Smooth muscle cell (in vitro differentiated cells): ENCODE results near the gene NAA15. TPM values are rescaled to one million over a fixed set of nuclear protein-coding genes. Genes with fewer than 3 reads are reported as not detected.

ENCODE experiments used
- DNase-seq: peaks from one replicate; lab custom pipeline; 2025; ENCODE audit not compliant: unreplicated experiment; lab: John Stamatoyannopoulos, UW
- H2AFZ ChIP-seq: fragments of 200-600 bp; sonication (generic); 2 replicates; pipeline ENCODE4 v1.6.0; 2016; ENCODE audit warnings: antibody characterized with exemption, low read depth, mild to moderate bottlenecking
- H3F3A ChIP-seq: fragments of 200-600 bp; sonication (generic); 2 replicates; pipeline ENCODE4 v1.6.0; 2017; ENCODE audit warnings: antibody characterized with exemption, low read depth
- H3K27ac ChIP-seq: fragments of 200-600 bp; sonication (generic); 2 replicates; pipeline ENCODE4 v1.5.1; 2016; ENCODE audit warnings: low read depth, mild to moderate bottlenecking
- H3K27me3 ChIP-seq: fragments of 200-600 bp; sonication (generic); 2 replicates; pipeline ENCODE4 v1.6.1; 2016; ENCODE audit warnings: low read depth, mild to moderate bottlenecking
- H3K36me3 ChIP-seq: fragments of 200-600 bp; sonication (generic); 2 replicates; pipeline ENCODE4 v1.5.1; 2016; ENCODE audit warnings: low read depth
- H3K4me1 ChIP-seq: fragments of 200-600 bp; sonication (generic); 2 replicates; pipeline ENCODE4 v1.5.1; 2016; ENCODE audit warnings: low read depth
- H3K4me2 ChIP-seq: fragments of 200-600 bp; sonication (generic); 2 replicates; pipeline ENCODE4 v1.6.0; 2016; ENCODE audit warnings: mild to moderate bottlenecking
- H3K4me3 ChIP-seq: fragments of 200-600 bp; sonication (generic); 2 replicates; pipeline ENCODE4 v1.5.1; 2016; ENCODE audit warnings: mild to moderate bottlenecking
- H3K79me2 ChIP-seq: fragments of 200-600 bp; sonication (generic); 2 replicates; pipeline ENCODE4 v1.6.0; 2016; ENCODE audit warnings: low read depth, mild to moderate bottlenecking
- H3K9ac ChIP-seq: fragments of 200-600 bp; sonication (generic); 2 replicates; pipeline ENCODE4 v1.6.0; 2016; ENCODE audit warnings: low read depth
- H3K9me3 ChIP-seq: fragments of 200-600 bp; sonication (generic); replicated peaks from 2 replicates; pipeline ENCODE4 v1.5.1; 2016; ENCODE audit warnings: low read depth
- H4K20me1 ChIP-seq: fragments of 200-600 bp; sonication (generic); 2 replicates; pipeline ENCODE4 v1.6.0; 2016; ENCODE audit warnings: low read depth
- WGBS: methylation state at CpG from one replicate; pipeline ENCODE4 v1.1.7; 2016; ENCODE audit warnings: low lambda C conversion rate; 5-methylcytosine and 5-hydroxymethylcytosine counted together
- polyA plus RNA-seq: library from polyadenylated mRNA; unstranded; fragments of >200 nt; fragmentation: Nextera tagmentation; extraction: Ambion mirVana; gene quantifications from 2 replicates; pipeline ENCODE4 v1.2.1, GENCODE V29; 2016
- total RNA-seq: library from RNA; depleted of rRNA; stranded (reverse); fragments of >200 nt; gene quantifications from 2 replicates; pipeline ENCODE4 v1.2.3, GENCODE V29; 2014
- TF ChIP-seq, protein P1 (sequence below): fragments of 200-600 bp; sonication (generic); IDR thresholded peaks from 2 replicates; pipeline ENCODE4 v1.5.1; 2017; ENCODE audit warnings: borderline replicate concordance, mild to moderate bottlenecking, antibody characterized with exemption; ENCODE audit not compliant: insufficient read depth, poor library complexity, severe bottlenecking

NAA15 gene
- total and polyA plus RNA-seq, 2 experiments from 2014 or later, result 21.7 to 27.0 TPM

DNA sequence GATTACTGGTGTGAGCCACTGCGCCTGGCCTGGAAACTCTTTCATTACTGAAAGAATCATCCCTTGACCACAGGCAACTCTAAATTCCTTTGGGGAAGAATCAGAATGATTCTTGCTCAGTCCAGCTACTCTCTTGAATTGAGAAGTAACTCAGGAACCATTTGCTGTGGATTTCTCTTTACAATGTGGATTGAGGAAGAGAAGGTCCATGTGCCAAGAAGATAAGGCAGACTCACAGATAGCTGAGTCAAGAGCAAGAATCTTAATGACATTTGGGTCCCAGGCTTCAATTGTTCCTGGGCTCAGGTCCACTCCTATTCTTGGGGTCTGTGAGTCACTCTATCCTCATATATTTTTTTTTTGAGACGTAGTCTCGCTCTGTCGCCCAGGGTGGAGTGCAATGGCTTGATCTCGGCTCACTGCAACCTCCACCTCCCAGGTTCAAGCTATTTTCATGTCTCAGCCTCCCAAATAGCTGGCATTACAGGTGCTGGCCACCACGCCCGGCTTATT is 15.1 kb upstream of the NAA15 start:
- Histone ChIP-seq H3K4me3 (no peak overlapping the region), H3K4me2 (no peak overlapping the region), H3K9ac (no peak overlapping the region), H3K27ac (no peak overlapping the region), H3K27me3 (no peaks in the 10 kb centered on the region), H3K36me3 (no peaks in the 10 kb centered on the region), H4K20me1 (no peaks in the 10 kb centered on the region), H3F3A (no peaks in the 10 kb centered on the region), H3K4me1 (no peaks in the 10 kb centered on the region), H2AFZ (no peak overlapping the region), H3K9me3 (no peaks in the 10 kb centered on the region), H3K79me2 (no peaks in the 10 kb centered on the region)
- TF ChIP-seq, protein P1, sequence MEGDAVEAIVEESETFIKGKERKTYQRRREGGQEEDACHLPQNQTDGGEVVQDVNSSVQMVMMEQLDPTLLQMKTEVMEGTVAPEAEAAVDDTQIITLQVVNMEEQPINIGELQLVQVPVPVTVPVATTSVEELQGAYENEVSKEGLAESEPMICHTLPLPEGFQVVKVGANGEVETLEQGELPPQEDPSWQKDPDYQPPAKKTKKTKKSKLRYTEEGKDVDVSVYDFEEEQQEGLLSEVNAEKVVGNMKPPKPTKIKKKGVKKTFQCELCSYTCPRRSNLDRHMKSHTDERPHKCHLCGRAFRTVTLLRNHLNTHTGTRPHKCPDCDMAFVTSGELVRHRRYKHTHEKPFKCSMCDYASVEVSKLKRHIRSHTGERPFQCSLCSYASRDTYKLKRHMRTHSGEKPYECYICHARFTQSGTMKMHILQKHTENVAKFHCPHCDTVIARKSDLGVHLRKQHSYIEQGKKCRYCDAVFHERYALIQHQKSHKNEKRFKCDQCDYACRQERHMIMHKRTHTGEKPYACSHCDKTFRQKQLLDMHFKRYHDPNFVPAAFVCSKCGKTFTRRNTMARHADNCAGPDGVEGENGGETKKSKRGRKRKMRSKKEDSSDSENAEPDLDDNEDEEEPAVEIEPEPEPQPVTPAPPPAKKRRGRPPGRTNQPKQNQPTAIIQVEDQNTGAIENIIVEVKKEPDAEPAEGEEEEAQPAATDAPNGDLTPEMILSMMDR, result no peak
- WGBS, result 97% methylated on average over 7 of the region's 7 CpGs
- no peak for DNase-seq

DNA sequence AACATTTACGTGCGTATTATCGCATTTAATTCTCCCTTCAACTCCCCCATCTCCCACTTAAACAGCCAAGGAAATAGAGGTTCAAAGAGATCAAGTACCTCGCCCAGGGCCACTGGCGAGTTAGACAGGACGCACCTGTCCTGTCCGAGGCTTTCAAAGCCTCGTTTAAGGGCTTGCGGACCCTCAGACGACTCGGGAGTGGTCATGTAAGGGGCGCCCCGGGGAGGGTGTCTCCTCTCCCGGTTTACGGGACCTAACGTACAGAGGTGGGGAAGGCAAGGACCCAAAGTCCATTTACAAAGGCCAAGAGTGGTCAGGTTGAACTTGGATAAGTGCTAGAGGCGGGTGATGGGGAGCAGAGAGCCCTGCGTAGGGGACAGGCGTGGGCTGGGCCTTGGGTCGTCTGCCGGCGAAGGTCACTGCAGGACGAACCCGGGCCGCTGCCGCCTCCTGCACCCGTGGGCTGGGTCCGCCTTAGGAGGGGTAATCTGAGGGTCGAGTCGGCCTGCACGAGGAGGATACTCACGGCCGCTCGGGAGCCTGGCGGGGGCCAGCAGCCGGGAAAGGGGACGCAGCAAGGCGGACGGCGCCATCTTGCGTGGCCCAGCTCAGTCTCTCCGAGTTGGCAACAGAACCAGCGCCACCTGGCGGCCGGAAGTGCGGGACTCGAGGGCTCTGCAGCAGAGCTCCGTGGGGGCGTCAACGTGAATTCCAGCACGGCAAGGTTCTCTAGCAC is 5.9 kb upstream of the NAA15 start:
- TF ChIP-seq, protein P1, result peak; percentile 97
- peak; percentile 92 for DNase-seq
- Histone ChIP-seq H3K4me2 (peak overlapping the region; percentile 99), H3K79me2 (peaks cover 17% of the 10 kb centered on the region), H3K27ac (peak overlapping the region; percentile 53), H3K4me3 (peak overlapping the region; percentile 95), H3K27me3 (no peaks in the 10 kb centered on the region), H3K4me1 (peaks cover 19% of the 10 kb centered on the region), H3K9ac (peak overlapping the region; percentile 87), H3K36me3 (no peaks in the 10 kb centered on the region), H4K20me1 (no peaks in the 10 kb centered on the region), H2AFZ (peak overlapping the region; percentile 100), H3K9me3 (no peaks in the 10 kb centered on the region), H3F3A (peaks cover 8% of the 10 kb centered on the region)
- 5% methylated on average over 50 of the region's 51 CpGs for WGBS

DNA sequence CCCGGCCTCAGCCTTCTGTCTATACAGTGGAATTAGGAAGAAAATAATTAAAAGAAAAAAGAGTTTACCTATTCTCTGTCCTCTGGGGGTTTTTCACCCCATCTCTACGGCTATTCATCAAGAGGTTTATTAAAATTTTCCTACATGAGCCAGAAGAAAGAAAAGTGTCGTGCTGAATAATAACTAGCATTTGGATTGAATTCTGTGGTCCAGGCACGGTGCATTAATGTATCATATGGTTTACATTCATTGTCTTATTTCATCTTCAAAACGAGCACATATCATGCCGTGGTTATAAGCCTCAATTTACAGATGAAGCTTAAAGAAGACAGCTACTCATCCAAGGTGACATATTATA is 5.4 kb upstream of the NAA15 start:
- TF ChIP-seq, protein P1, result no peak
- no peak for DNase-seq
- H3K4me2 ChIP-seq, result peak overlapping the region; percentile 99
- no peaks in the 10 kb centered on the region for H3K9me3 ChIP-seq
- peaks cover 14% of the 10 kb centered on the region for H3F3A ChIP-seq
- no peaks in the 10 kb centered on the region for H4K20me1 ChIP-seq
- peak overlapping the region; percentile 87 for H3K9ac ChIP-seq
- 39% methylated on average over 6 of the region's 6 CpGs for WGBS
- H3K4me3 ChIP-seq, result peak overlapping the region; percentile 95
- H3K27me3 ChIP-seq, result no peaks in the 10 kb centered on the region
- no peak overlapping the region for H3K27ac ChIP-seq
- H3K79me2 ChIP-seq, result peaks cover 17% of the 10 kb centered on the region
- no peaks in the 10 kb centered on the region for H3K36me3 ChIP-seq
- peak overlapping the region; percentile 82 for H2AFZ ChIP-seq
- H3K4me1 ChIP-seq, result peaks cover 19% of the 10 kb centered on the region
